Activated T-cell treated with anti-CD3 and anti-CD28 coated beads, Interleukin-2, amount 50 U/mL, for 24 hours (primary cell): Measurements from ENCODE around the gene MYO3B.

Experiments
- DNase-seq: peaks from one replicate; pipeline ENCODE4 v3.0.0-alpha.2; 2020
- H3K27ac Mint-ChIP-seq: 2 replicates; pipeline ENCODE4 v1.8.0; 2020; ENCODE audit warnings: mild to moderate bottlenecking, mixed read lengths
- H3K27me3 Mint-ChIP-seq: 2 replicates; pipeline ENCODE4 v1.8.0; 2020; ENCODE audit warnings: mixed read lengths
- H3K36me3 Mint-ChIP-seq: 2 replicates; pipeline ENCODE4 v1.8.0; 2020; ENCODE audit warnings: low read depth, mixed read lengths
- H3K4me1 Mint-ChIP-seq: 2 replicates; pipeline ENCODE4 v1.8.0; 2020; ENCODE audit warnings: low read depth, mixed read lengths
- H3K4me3 Mint-ChIP-seq: 2 replicates; pipeline ENCODE4 v1.8.0; 2020; ENCODE audit warnings: mild to moderate bottlenecking, moderate library complexity, mixed read lengths
- H3K9me3 Mint-ChIP-seq: 2 replicates; pipeline ENCODE4 v1.8.0; 2020; ENCODE audit warnings: mixed read lengths

The MYO3B gene

DNA sequence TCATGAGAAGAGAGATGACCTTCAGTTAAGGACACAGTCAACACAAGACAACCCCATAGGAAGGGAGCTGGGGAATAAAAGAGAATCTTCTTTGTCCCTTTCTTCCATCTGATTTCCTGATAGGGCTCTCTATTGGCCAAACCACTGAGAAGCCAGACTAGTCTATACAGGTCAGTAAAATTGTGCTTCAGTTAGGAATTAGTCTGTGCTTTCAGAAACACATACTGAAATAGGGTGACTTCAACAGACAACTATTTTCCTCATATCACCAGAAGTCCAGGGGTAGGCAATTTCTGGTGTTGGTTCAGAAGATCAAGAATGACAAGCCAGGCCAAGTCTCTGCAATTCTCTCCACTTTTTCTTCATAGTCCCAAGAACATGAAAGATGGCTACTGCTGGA, 385.5 kb downstream of the MYO3B start:
- peaks cover 15% of the 10 kb centered on the region for H3K27me3 Mint-ChIP-seq
- H3K36me3 Mint-ChIP-seq, result no peaks in the 10 kb centered on the region
- no peaks in the 10 kb centered on the region for H3K4me1 Mint-ChIP-seq

DNA sequence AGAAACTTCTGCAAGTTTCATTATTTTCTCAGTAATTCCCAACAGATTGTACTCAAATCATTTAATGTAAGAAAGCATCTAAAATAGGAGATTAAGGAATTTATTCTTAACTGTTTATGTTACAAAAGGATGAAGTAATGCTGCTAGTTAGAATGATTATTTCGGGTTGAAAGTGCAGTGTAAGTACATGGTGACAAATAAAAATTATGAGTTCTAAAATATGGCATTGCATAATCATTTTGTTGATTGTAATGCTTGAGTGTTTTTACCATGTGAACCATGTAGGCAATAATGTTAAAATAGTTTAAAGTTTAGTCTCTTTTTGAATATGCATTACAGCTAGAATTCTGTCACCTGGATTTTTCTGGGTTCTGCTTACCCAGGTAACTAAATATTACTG, 388.2 kb downstream of the MYO3B start:
- Mint-ChIP-seq H3K9me3 (no peaks in the 10 kb centered on the region), H3K27ac (no peak overlapping the region), H3K36me3 (no peaks in the 10 kb centered on the region), H3K4me1 (no peaks in the 10 kb centered on the region), H3K27me3 (peaks cover 16% of the 10 kb centered on the region), H3K4me3 (no peak overlapping the region)
- DNase-seq, result no peak

More for the DNA sequence above, 385.5 kb downstream of the MYO3B start:
- Mint-ChIP-seq H3K9me3 (no peaks in the 10 kb centered on the region), H3K27ac (no peak overlapping the region), H3K4me3 (no peak overlapping the region)
- DNase-seq, result no peak

DNA sequence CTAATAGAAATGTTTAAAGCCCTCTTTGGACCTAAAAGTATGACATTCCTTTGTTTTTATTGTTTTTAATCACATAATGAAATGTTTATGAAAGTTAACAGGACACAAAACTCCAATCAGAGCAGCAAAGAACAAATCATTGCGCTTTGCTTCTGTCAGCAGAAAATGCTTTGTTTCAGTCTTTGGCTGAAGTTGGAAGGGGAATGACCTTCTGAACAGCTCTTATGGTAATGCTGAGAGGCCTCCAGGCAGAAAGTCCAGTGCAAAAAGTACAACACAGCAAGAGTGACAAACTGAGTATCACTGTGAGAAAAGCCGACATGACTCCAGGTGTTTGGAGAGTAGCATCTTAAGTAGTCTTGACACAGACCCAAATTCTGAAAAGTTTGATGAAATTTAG, 389.5 kb downstream of the MYO3B start:
- H3K9me3 Mint-ChIP-seq, result no peaks in the 10 kb centered on the region
- H3K4me3 Mint-ChIP-seq, result no peak overlapping the region
- no peak overlapping the region for H3K27ac Mint-ChIP-seq
- H3K4me1 Mint-ChIP-seq, result no peaks in the 10 kb centered on the region
- no peaks in the 10 kb centered on the region for H3K36me3 Mint-ChIP-seq
- H3K27me3 Mint-ChIP-seq, result peaks cover 21% of the 10 kb centered on the region
- no peak for DNase-seq

DNA sequence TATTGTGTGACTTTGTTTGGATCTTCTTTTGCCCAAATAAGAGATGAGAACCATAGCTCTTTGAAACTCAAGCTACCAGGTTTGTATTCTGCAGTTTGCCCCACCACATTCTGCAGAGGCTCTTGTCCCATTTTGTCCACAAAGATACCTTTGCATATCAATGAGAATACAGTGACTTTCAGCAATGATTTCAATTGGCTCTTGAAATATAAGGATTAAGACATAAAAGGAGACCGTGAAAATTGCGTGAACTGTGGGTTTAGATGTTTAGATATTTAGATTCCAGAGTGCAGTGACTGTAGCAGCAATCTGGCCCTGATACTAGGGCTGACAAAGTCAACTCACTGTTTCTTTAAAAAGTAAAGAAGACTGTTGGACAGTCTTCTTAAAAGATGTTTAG, 390.6 kb downstream of the MYO3B start:
- DNase-seq, result no peak
- H3K4me3 Mint-ChIP-seq, result no peak overlapping the region
- no peaks in the 10 kb centered on the region for H3K9me3 Mint-ChIP-seq
- peaks cover 21% of the 10 kb centered on the region for H3K27me3 Mint-ChIP-seq
- H3K4me1 Mint-ChIP-seq, result no peaks in the 10 kb centered on the region
- H3K36me3 Mint-ChIP-seq, result no peaks in the 10 kb centered on the region
- H3K27ac Mint-ChIP-seq, result no peak overlapping the region

DNA sequence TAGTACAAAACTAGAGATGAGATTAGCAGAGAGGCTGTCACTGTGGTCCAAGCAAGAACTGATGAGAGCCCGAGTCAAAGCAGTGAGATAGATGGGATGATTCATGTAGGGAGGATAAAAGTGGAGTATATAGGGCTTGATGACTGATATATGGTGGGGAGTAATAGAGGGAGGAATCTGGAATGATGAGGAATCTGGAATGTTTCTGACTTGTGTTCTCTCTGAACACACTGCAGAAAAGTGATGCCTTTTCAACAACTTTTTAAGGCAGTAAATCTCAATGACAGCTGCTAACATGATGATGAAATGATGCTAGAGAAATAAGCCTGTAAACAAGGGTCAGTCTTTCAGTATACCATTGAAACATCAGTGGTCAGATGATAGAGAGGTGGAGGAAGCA, 393.7 kb downstream of the MYO3B start:
- no peak overlapping the region for H3K4me3 Mint-ChIP-seq
- H3K27ac Mint-ChIP-seq, result no peak overlapping the region
- H3K9me3 Mint-ChIP-seq, result no peaks in the 10 kb centered on the region
- DNase-seq, result no peak
- H3K36me3 Mint-ChIP-seq, result no peaks in the 10 kb centered on the region
- peaks cover 24% of the 10 kb centered on the region for H3K27me3 Mint-ChIP-seq
- no peaks in the 10 kb centered on the region for H3K4me1 Mint-ChIP-seq

DNA sequence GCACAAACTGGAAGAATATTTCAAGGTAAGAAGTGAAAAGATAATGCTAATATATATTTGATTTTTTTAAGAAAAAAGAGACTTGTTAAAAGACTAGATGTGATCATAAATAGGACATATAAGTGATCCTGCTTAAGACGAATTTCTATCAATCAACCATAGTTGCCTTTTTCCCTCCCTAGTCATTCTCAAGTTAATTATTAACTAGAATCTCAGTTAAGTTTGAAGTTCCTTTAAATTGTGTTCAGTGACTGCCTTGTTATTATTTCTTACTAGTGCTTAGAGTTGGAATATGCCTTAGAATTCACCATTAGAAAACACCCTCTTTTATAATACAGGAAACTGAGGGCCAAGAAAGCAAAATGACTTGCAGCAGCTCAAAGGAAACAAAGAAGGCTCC, 395.7 kb downstream of the MYO3B start:
- Mint-ChIP-seq H3K4me1 (no peaks in the 10 kb centered on the region), H3K27ac (no peak overlapping the region), H3K9me3 (no peaks in the 10 kb centered on the region), H3K36me3 (no peaks in the 10 kb centered on the region), H3K27me3 (peaks cover 24% of the 10 kb centered on the region), H3K4me3 (no peak overlapping the region)
- no peak for DNase-seq

DNA sequence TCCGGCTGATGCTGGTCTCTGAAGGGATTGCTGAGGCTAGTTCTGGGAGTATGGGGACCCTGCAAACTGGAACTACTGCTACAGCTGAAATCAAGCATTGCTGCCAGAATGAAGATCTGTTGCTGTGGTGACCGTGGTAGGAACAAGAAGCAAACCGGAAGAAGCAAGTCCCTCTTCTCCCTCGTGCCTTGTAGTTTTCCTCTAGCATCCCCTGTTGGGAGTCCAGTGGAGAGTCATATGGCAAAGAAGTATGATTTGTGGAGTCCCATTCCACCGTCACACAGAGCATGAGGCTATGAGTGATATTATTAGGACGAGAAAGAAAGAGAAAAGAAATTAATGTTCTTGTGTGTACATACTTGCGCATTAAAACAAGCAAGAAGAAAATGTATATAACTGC, 398.3 kb downstream of the MYO3B start:
- H3K36me3 Mint-ChIP-seq, result no peaks in the 10 kb centered on the region
- peaks cover 9% of the 10 kb centered on the region for H3K27me3 Mint-ChIP-seq
- H3K4me3 Mint-ChIP-seq, result no peak overlapping the region
- no peaks in the 10 kb centered on the region for H3K9me3 Mint-ChIP-seq
- H3K4me1 Mint-ChIP-seq, result no peaks in the 10 kb centered on the region
- no peak for DNase-seq
- H3K27ac Mint-ChIP-seq, result no peak overlapping the region

DNA sequence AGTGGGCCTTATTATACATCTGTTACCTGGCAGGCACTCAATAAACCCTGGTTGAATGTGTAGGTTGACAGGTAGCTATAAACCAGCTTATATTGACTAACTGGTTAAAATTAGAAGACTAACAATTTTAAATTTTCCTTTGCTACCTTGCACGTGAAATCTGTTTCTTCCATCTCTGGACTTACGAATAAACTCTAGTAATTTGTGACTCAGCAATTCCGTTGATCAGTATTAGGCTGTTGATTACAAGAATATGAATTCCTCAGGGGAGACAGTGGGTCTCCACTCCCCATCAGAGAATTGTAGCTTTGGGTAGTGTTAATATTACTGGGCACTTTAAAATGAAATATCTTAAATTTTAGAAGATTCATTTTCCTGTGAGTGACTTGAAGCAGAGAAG, 399.4 kb downstream of the MYO3B start:
- no peak overlapping the region for H3K27ac Mint-ChIP-seq
- no peaks in the 10 kb centered on the region for H3K4me1 Mint-ChIP-seq
- no peak overlapping the region for H3K4me3 Mint-ChIP-seq
- H3K9me3 Mint-ChIP-seq, result no peaks in the 10 kb centered on the region
- no peak for DNase-seq
- H3K27me3 Mint-ChIP-seq, result peaks cover 3% of the 10 kb centered on the region
- no peaks in the 10 kb centered on the region for H3K36me3 Mint-ChIP-seq

DNA sequence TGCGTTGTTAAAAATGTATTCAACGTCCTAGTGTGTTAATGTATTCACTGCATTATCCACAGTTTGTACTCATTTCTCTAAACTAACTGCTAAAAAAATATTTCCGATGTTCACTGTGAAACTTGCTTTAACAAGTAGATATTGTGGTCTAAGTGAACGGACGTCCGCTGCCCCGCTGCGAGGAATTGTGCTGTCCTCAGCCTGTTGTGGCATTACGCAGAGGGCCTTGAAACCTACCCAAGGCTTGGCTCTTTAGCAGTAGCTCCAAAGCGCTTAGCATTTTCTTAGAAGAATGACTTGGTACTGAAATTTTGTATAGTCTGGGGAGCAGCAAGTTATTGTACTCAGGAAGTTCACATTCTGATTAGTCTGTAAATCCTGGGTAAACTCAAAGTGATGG, 400.7 kb downstream of the MYO3B start:
- Mint-ChIP-seq H3K27me3 (peaks cover 3% of the 10 kb centered on the region), H3K27ac (no peak overlapping the region), H3K4me3 (no peak overlapping the region), H3K36me3 (no peaks in the 10 kb centered on the region), H3K4me1 (no peaks in the 10 kb centered on the region), H3K9me3 (no peaks in the 10 kb centered on the region)
- no peak for DNase-seq

DNA sequence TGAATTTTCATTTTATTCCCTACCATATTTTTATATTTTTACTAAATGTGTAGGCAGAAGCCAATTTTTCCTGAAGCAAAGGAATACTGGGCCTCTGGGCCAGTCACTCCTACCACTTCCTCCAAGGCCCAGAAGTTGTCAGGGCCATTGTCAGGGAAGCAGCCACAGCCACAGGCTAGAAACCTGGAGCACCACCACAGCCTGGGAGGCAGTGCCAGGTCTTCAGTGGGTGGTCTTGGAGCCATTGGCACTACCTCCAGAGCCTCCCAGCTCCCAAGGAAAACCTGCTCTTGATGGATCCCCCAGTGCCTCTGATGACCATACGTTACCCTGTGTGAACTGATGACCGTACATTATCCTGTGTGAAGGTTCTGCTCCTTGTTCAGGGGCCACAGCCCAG, 401.6 kb downstream of the MYO3B start:
- Mint-ChIP-seq H3K4me3 (no peak overlapping the region), H3K9me3 (no peaks in the 10 kb centered on the region), H3K27me3 (peaks cover 3% of the 10 kb centered on the region), H3K27ac (no peak overlapping the region), H3K4me1 (no peaks in the 10 kb centered on the region), H3K36me3 (no peaks in the 10 kb centered on the region)
- DNase-seq, result no peak

DNA sequence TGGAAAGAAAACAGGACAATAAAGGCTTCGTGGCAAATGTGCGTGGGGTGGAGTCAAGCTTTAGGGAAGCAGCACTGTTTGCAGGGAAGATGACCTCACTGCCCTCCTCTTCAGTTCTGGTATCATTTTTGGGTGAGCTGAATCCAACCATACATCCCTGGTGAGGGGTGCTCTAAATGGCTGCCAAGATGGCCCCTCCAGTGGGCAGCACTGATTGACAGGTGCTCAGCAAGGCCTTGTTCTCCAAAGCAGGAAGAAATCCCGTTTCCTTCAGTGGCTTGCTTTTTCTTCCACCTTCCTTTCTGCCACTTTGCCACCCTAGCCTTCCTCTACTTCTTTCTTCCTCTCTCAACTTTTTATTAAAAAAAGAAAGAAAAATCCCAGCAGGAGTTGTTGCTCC, 404.4 kb downstream of the MYO3B start:
- no peaks in the 10 kb centered on the region for H3K4me1 Mint-ChIP-seq
- no peak overlapping the region for H3K27ac Mint-ChIP-seq
- H3K4me3 Mint-ChIP-seq, result no peak overlapping the region
- DNase-seq, result no peak
- H3K36me3 Mint-ChIP-seq, result no peaks in the 10 kb centered on the region
- H3K9me3 Mint-ChIP-seq, result no peaks in the 10 kb centered on the region
- no peaks in the 10 kb centered on the region for H3K27me3 Mint-ChIP-seq

DNA sequence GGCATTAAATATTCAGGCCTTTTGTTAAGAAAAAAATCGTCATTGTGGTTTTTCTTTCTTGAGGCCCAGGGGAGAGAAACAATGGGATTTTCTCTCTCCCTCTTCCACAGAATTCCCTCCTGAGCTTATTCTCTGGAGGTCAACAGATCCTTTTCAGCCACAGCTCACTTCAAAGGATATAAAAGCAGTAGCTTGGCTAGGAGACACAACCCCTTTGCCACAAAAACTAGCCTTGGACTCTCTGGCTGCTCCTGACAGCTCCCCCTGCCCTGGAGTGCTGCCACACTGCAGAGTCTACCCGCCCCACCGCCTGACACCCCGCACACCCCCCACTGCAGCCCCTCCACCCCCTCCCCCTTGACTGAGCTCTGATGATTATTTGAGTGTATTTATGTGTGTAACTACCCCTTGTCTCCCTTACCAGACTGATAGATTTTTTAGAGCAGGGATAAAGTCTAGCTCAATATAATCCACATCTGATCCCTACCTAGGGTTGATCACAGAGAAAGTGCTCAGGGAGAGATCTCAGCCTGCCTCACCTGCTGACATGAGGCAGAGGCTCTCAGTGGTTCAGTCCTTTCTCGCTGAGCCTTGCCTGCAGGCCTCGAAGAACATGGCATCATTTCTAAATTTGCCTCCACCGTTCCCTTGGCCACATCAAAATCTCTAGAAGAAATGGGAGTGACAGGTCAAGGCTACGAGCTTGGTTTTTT, 405.0 kb downstream of the MYO3B start:
- no peaks in the 10 kb centered on the region for H3K27me3 Mint-ChIP-seq
- no peak overlapping the region for H3K27ac Mint-ChIP-seq
- H3K4me1 Mint-ChIP-seq, result no peaks in the 10 kb centered on the region
- no peaks in the 10 kb centered on the region for H3K36me3 Mint-ChIP-seq
- no peak for DNase-seq
- H3K4me3 Mint-ChIP-seq, result no peak overlapping the region
- no peaks in the 10 kb centered on the region for H3K9me3 Mint-ChIP-seq

DNA sequence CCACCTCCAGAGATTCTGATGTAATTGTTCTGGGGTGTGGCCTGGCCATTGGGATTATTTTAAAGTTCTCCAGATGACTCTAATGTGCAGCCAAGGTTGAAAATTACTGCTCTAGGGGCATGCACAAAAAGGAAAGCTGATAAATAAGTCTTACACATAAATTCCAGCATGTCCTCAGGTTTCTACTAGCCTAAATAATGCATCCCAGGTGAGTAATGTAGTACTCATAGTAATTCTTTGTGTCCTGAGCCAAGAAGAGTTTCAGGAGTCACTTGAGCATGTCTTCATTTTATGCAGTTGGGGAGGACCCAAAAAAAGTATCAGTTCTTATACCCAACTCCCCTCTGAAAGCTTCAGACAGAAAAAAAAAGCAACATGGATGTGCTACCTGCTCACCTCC, 407.1 kb downstream of the MYO3B start:
- no peak for DNase-seq
- no peaks in the 10 kb centered on the region for H3K36me3 Mint-ChIP-seq
- no peak overlapping the region for H3K27ac Mint-ChIP-seq
- no peaks in the 10 kb centered on the region for H3K9me3 Mint-ChIP-seq
- no peaks in the 10 kb centered on the region for H3K4me1 Mint-ChIP-seq
- H3K4me3 Mint-ChIP-seq, result no peak overlapping the region
- no peaks in the 10 kb centered on the region for H3K27me3 Mint-ChIP-seq

DNA sequence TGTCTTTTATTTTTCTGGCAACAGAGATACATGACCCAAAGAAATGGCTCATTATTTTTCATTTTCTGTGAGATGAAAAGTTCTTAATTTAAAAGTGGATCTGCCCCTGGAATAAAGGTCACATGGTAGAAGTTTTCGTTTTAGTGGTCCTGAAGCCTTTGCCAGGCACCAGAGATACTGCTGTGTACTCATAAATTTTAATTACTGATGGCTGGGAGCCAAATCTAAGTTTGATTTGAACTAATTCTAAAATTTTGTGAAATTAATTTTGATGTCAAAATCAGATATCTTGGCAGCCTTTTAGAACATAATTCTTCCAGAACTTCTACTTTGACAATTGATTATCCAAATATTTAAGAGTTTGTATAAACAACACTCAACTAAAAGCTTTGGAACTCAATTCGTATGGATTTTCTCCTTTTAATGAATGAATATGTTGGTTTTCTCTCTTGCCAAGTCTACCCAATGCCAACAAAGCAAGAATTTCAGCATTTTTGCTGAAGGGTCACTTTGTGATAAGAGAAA, 408.7 kb downstream of the MYO3B start:
- H3K27me3 Mint-ChIP-seq, result no peaks in the 10 kb centered on the region
- no peaks in the 10 kb centered on the region for H3K9me3 Mint-ChIP-seq
- no peaks in the 10 kb centered on the region for H3K4me1 Mint-ChIP-seq
- H3K36me3 Mint-ChIP-seq, result no peaks in the 10 kb centered on the region
- no peak overlapping the region for H3K27ac Mint-ChIP-seq
- no peak overlapping the region for H3K4me3 Mint-ChIP-seq
- DNase-seq, result no peak

DNA sequence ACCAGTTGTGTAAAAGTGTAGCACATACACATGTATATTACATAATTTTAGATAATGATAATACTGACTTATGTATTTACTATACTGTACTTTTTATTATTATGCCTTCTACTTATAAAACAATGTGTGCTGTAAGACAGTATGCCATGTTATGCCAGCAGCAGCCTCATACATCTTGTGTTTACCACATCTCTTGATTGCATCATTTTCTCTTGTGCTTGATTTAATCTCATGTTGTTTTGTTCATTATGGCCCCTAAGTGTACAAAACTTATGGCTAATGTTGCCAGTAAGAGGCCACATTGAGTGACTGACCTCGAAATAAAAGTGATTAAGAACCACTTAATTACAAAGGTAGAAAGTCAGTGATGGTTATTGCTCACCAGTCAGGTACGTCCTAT, 409.2 kb downstream of the MYO3B start:
- Mint-ChIP-seq H3K9me3 (no peaks in the 10 kb centered on the region), H3K36me3 (no peaks in the 10 kb centered on the region)
- no peak for DNase-seq

DNA sequence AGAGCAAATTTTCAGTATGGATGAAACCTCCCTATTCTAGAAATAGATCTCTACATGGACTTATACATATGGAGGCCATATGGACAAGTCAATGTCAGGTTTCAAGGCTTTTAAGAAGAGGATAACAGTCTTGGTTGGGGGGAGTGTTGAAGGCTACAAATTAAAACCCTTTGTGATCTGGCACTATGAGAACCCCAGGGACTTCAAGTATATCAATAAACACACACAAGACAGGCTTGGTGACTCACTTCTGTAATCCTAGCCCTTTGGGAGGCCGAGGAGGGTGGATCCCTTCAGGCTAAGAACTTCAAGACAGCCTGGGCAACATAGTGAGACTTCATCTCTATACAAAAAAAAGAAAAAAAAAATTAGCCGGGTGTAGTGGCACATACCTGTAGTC, 410.0 kb downstream of the MYO3B start:
- no peak for DNase-seq
- Mint-ChIP-seq H3K4me3 (no peak overlapping the region), H3K36me3 (no peaks in the 10 kb centered on the region), H3K4me1 (no peaks in the 10 kb centered on the region), H3K9me3 (no peaks in the 10 kb centered on the region), H3K27me3 (no peaks in the 10 kb centered on the region), H3K27ac (no peak overlapping the region)

More for the DNA sequence above, 409.2 kb downstream of the MYO3B start:
- Mint-ChIP-seq H3K27ac (no peak overlapping the region), H3K4me3 (no peak overlapping the region), H3K4me1 (no peaks in the 10 kb centered on the region), H3K27me3 (no peaks in the 10 kb centered on the region)
